ENCODE measurements around the gene HOXD3.

The HOXD3 gene

GRCh38 chr2:176177580-176178037, 20.5 kb downstream of the HOXD3 start:
- no peak for DNase-seq (ENCODE audit: low spot score)

- DNase-seq (ENCODE audit: low spot score), result no peak
Observed at GRCh38 chr2:176178038-176178756, 21.1 kb downstream of the HOXD3 start.

- no peak for DNase-seq (ENCODE audit: low spot score)
Observed at GRCh38 chr2:176178757-176179295, 21.7 kb downstream of the HOXD3 start.

GRCh38 chr2:176181551-176181950, 24.4 kb downstream of the HOXD3 start:
- DNase-seq (ENCODE audit: low spot score), result no peak

- DNase-seq (ENCODE audit: low spot score), result no peak
Observed at GRCh38 chr2:176182671-176183070, 25.6 kb downstream of the HOXD3 start.

GRCh38 chr2:176184749-176185148, 27.6 kb downstream of the HOXD3 start:
- no peak for DNase-seq (ENCODE audit: low spot score)

GRCh38 chr2:176186024-176186423, 28.9 kb downstream of the HOXD3 start:
- no peak for DNase-seq (ENCODE audit: low spot score)

GRCh38 chr2:176187200-176187898, 30.2 kb downstream of the HOXD3 start:
- DNase-seq (ENCODE audit: low spot score), result peak; percentile 19

GRCh38 chr2:176187899-176188773, 31.0 kb downstream of the HOXD3 start, which contains the start of gene HOXD1:
TSS of gene HOXD1 (plus strand) at chr2:176188668. CDS start at chr2:176188802, 134 bp downstream.
- peak; percentile 81 for DNase-seq (ENCODE audit: low spot score)

- no peak for DNase-seq (ENCODE audit: low spot score)
Observed at GRCh38 chr2:176188774-176189680, 31.9 kb downstream of the HOXD3 start.

- DNase-seq (ENCODE audit: low spot score), result no peak
Observed at GRCh38 chr2:176189681-176190641, 32.9 kb downstream of the HOXD3 start.

- DNase-seq (ENCODE audit: low spot score), result no peak
Observed at GRCh38 chr2:176192351-176192750, 35.2 kb downstream of the HOXD3 start.

- DNase-seq (ENCODE audit: low spot score), result no peak
Observed at GRCh38 chr2:176193048-176193447, 35.9 kb downstream of the HOXD3 start.

GRCh38 chr2:176199902-176200301, 42.8 kb downstream of the HOXD3 start:
- DNase-seq (ENCODE audit: low spot score), result no peak

- no peak for DNase-seq (ENCODE audit: low spot score)
Observed at GRCh38 chr2:176200971-176201370, 43.9 kb downstream of the HOXD3 start.

- DNase-seq (ENCODE audit: low spot score), result no peak
Observed at GRCh38 chr2:176202491-176202890, 45.4 kb downstream of the HOXD3 start.

GRCh38 chr2:176205126-176205525, 48.0 kb downstream of the HOXD3 start:
- no peak for DNase-seq (ENCODE audit: low spot score)

- DNase-seq (ENCODE audit: low spot score), result no peak
Observed at GRCh38 chr2:176206136-176206535, 49.0 kb downstream of the HOXD3 start.

- DNase-seq (ENCODE audit: low spot score), result no peak
Observed at GRCh38 chr2:176206682-176207081, 49.6 kb downstream of the HOXD3 start.

GRCh38 chr2:176211110-176211509, 54.0 kb downstream of the HOXD3 start:
- DNase-seq (ENCODE audit: low spot score), result no peak
